Measurements from ENCODE around the gene ITGB1.
"Not testable (repeated sequence)": the region's sequence is repeated elsewhere in the genome, so short reads cannot be mapped to it uniquely, and the experiment has no call there.

ITGB1 gene

DNA sequence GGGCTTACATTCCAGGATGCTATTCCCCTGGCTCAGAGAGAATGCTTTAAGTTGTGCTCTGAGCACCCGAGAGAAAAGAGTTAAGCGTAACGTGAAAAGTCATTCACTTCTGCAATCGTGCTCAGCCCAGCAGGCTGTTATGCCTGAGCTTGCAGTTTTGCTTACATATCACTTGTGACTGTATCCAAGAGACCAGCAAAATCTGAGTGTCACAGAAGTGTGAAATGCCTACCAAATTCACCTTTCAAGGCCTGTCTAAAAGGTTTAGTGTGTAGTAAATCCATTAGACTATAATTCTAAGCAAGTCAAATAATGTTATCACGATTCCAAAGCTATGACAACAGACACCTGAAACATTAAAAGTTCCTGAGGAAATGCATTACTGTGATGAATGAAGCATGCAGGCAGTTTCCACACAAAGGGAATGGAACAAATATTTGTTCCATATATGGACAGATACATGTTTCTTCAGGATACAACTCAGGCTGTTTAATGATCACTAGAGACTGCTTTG is 20.1 kb downstream of the ITGB1 start:
- no peak for DNase-seq (ENCODE audit: low read depth)

DNA sequence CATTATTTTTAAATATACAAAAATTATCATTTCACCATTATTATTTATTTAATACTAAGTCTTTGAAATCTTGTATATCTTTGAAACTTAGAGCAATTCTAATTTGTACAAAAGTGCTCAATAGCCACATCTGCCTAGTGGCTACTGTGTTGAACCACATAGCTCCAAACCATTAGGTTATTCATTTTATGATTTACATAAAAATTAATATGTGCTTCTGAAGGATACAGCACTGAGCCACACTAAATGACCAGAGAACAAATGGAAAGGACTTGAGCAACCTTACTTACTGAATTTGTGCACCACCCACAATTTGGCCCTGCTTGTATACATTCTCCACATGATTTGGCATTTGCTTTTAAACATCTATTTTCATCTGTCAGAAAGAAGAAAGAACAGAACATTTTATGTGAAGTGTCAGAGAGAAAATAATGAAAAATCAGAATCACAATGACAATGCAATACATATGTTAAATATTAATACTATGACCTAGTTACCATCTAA is 25.8 kb downstream of the ITGB1 start:
- no peak for DNase-seq (ENCODE audit: low read depth)

DNA sequence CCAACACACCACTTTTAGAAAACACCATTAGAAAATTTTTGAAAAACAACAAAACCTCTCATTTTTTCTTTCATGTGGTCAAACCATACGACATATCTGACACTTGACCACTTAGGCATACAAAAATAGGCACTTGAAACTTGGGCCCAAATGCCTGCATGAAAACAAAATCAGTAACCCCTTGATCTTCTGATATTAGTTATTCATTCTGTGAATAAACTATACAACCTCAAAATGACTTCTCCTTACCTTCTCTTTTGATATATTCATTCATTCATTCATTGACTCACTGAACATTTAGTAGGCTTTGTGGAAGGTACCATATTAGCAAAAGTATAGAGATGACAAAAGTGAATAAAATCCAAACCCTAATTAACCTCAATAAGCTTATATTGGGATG is 26.4 kb downstream of the ITGB1 start:
- DNase-seq (ENCODE audit: low read depth): no peak

DNA sequence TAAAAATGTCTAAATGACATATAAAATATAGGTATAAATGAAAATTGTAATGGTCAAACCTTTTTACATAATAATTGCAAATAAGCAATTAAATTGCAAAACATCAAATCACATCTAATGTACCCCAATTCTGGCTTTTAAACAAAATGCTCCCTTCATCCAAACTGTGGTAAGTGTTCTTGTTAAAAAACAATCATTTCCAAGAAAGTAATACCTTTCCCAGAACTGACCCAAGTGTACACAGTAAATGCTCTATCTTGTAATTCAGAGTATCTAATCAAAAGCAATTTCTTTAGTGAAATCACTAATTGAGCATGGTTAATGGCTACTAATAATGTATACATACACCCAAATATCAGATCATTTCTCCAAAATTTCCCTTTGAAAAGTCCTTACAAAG is 28.0 kb downstream of the ITGB1 start:
- DNase-seq (ENCODE audit: low read depth): no peak

DNA sequence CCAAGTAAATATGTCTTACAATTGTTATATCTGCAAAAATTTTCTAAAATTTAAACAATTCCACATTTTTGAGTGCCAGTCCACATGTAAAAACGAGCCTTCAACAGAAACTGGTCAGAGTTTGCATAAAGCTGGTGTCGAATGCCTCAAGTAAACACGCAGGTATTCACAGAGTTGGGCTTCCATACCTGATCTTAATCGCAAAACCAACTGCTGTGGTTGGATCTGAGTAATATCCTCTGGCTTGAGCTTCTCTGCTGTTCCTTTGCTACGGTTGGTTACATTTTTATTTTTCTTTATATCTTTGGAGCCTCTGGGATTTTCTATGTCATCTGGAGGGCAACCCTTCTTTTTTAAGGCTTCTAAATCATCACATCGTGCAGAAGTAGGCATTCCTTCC is 28.4 kb downstream of the ITGB1 start:
- DNase-seq (ENCODE audit: low read depth): no peak

DNA sequence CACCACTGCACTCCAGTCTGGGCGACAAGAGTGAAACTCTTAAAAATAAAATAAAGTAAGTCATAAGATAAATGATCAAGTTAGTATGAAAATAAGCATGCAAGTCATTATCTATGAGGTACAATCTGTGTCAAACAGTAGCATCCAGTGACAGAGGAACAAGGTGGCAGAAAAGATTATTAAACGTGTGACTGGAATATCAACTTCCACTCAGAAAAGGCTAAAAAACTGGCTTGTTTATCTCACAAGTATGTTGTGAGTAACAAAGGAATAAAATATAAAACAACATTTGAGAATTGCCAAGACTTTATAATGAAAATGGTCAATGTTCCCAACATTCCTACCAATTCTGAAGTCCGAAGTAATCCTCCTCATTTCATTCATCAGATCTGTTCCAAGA is 30.3 kb downstream of the ITGB1 start:
- DNase-seq (ENCODE audit: low read depth): no peak

DNA sequence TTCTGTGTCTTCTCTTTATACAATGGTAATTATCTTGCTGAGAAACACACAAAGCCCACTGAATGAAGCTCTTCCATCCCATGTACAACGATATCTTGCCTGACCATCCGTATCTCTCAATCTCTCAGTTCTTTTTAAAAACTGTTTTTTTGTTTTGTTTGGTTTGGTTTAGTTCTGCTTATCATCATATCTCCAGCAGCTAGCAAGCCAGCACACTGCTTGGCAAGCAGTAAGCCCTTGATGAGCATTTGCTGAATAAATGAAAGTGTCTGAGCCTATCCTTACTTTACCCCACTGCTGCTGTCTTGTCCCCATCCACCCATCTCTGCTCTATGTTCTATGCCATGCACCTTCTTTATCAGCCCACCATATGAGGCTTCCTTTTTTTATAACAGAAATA is 34.2 kb downstream of the ITGB1 start:
- DNase-seq (ENCODE audit: low read depth): no peak

DNA sequence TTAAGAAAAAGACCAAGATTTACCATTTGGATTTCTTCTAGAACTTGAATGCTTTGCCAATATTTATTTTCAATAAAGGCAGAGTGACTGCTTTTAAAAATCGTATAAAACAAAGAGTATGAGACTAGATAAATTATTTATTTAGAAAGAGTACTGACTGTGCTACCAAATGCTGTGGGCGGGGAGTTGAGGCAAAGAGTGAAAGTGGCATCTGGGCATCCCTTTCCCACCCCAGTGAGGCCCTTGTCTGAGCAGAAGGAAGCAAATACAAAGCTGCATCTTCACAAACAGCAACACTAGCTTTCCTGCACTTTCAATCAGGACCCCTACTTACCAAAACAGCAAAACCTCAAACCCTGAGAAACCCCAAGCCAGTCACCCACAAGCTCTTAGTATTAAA is 34.9 kb downstream of the ITGB1 start:
- no peak for DNase-seq (ENCODE audit: low read depth)

DNA sequence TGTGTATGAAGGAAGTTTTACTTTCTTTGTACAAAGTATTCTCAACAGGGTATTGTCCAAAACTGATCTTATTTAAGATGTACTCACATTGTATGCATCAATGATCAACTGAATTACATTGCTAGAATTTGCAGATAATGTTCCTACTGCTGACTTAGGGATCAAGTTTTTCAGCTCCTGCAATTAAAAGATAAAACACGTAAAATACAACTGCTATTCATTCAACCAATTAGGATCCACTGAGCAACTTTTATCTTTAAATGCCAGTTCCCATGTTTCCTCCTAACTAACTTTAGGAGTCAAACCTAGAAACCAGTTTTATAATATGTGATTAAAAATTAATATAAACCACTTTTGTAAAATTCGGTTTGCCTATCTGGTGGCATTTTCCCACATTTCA is 35.9 kb downstream of the ITGB1 start:
- no peak for DNase-seq (ENCODE audit: low read depth)

DNA sequence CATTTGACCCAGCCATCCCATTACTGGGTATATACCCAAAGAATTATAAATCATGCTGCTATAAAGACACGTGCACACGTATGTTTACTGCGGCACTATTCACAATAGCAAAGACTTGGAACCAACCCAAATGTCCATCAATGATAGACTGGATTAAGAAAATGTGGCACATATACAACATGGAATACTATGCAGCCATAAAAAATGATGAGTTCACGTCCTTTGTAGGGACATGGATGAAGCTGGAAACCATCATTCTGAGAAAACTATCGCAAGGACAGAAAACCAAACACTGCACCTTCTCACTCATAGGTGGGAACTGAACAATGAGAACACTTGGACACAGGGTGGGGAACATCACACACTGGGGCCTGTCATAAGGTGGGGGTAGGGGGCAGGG is 40.2 kb downstream of the ITGB1 start:
- DNase-seq (ENCODE audit: low read depth): not testable (repeated sequence)

DNA sequence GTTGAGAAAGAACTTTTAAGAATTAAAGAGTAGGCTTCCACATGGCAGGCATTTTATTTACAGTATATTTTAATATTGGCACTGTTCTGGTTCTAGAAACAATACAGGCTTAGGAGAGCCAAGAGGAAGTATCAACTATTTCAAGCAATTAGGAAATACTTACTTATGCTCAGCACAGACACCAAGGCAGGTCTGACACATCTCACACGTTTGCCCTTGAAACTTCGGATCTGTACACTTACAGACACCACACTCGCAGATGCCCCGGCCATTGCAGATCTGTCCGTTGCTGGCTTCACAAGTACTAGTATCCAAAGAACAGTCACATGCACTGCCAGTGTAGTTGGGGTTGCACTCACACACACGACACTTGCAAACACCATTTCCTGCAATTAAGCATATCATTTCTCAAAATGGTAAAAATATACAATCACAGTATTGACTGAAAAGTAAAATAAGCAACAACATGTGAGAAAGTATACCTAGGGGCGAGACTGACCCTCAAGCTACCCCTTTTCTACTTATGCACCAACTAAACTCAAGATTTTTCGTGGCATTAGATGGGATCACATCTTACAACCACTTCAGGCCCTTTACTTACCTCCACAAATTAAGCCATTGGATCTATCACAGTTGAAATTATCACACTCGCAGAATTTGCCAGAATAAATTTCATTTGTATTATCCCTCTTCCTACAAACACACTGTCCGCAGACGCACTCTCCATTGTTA is 46.6 kb downstream of the ITGB1 start:
- DNase-seq (ENCODE audit: low read depth): no peak

DNA sequence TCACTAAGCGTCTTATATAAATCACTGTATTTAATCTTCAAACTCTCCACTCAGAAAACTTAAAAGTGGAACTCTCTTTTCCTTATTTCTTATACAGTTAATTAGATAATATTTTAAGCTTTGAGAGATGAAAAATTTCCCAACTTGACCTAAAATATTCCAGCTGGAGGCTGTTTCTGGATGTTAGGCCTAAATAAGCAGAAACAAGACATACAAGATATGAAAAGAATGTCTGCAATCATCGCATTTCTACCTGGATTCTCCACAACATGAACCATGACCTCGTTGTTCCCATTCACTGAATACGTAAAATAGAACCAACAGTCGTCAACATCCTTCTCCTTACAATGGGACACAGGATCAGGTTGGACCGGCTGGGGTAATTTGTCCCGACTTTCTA is 48.1 kb downstream of the ITGB1 start:
- not testable (repeated sequence) for DNase-seq (ENCODE audit: low read depth)

DNA sequence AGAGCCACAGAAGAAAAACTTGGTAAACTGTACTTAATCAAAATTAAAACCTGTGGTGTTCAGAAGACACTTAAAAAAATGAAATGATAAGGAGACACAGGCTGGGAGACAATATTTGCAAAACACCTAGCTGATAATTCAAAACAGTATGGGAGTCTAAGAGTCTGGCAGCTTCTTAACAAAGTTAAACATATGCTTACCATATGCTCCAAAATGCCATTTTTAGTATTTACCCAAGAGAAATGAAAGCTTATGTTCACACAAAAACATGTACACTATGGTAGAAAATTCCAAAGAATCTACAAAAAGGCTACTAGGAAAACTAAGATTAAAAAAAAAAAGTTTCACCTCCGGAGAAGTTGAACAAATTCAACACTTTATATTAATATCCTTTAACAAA is 48.6 kb downstream of the ITGB1 start:
- no peak for DNase-seq (ENCODE audit: low read depth)

DNA sequence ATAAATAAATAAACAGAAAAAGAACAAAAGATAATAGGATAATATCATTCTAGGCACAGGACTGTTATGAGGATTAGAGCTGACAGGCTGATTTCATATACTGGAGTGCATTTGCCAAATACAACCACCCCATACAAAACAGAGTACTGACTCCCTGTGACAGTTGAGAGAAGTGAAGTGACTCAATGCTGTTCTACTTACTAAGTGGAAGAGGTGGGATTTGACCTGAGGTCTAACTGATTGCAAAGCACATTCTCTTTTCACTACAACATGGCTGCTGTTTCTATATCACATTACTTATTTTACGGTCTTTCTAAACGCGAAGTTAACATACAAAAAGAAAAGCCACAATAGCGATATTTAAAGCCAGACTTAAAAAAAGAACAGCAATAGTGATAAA is 51.4 kb downstream of the ITGB1 start:
- DNase-seq (ENCODE audit: low read depth): no peak

DNA sequence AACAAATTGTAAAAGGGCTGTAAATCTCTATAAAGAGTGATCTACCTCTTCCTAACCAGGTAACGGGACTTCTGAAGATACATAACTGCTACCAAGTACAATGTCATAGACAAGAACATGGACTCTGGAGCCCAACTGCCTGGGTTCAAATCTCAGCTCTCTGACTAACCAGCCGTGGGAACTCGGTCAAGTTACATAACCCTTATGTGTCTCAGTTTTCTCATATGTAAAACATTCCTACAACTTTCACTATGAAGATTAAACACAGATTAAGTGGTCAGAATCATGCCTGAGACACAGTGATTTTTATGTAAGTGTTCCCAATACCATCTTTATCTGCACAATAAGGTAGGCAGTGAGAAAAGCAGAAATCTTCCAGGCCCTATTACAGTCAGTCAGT is 52.6 kb downstream of the ITGB1 start:
- DNase-seq (ENCODE audit: low read depth): no peak

DNA sequence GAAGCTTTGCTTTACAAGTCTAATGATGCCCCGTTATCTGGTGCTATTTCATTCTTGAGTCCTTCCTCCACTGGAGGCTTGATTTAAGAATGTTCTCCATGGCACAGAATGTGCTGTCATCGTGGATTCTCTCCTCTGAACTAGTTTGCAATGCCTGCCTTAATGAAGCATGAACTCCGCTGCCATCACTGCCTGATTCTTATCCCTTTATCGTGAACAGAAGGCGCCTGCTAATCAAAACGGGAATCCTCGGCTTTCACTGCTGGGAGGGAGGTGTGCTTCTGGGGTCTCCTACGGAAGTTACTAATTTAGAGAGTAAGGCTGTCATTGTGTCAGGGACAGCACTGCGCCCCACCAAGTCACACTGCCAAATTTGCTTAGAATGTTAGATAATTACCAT is 56.2 kb downstream of the ITGB1 start:
- no peak for DNase-seq (ENCODE audit: low read depth)

DNA sequence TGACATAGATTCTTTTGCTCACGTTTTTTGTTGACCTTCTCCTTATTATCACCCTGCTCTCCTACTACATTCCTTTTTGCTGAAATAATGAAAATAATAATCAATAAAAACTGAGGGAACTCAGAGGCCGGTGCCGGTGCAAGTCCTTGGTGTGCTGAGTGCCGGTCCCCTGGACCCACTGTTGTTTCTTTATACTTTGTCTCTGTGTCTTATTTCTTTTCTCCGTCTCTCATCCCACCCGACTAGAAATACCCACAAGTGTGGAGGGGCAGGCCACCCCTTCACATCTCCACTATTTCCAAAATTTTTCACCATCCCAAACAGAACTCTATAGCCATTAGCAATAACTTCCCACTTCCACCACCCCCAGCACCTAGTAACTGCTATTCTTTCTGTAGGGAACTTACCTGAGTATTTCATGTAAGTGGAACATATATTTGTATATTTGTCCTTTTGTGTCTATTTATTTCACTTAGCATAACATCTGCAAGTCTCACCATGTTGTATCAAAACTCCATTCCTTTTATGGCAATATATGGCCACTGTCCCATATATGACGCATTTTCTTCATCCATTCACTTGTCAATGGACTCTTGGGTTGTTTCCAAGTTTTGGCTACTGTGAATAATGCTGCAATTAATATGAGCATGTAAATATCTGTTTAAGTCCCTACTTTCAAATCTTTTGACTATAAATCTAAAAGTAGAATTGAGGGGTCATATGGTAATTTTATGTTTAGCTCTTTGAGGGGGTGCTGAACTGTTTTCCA is 62.6 kb downstream of the ITGB1 start:
- not testable (repeated sequence) for DNase-seq (ENCODE audit: low read depth)

DNA sequence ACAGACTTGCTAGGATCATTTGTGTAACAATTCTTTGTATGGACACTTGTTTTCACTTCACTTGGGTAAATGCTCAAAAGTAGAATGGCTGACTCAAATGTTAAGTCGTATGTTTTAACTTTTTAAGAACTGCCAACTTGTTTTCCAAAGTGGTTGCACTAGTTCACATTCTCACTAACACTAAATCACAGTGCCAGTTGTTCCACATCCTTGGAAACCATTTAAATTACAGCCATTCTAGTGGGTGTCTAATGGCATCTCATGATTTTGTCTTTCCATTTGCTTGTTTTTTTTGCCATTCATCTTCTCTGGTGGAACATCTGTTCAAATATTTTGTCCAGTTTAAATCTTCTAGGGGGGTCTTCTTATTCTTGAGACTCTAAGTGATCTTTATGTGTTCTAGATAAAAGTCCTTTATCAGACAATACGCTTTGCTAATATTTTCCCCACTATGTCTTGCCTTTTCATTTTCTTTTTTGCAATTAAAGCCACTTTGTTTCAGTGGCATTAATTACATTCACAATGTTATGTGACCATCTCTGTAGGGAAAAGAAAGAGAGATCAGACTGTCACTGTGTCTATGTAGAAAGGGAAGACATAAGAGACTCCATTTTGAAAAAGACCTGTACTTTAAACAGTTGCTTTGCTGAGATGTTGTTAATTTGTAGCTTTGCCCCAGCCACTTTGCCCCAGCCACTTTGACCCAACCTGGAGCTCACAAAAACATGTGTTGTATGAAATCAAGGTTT is 63.9 kb downstream of the ITGB1 start:
- no peak for DNase-seq (ENCODE audit: low read depth)

DNA sequence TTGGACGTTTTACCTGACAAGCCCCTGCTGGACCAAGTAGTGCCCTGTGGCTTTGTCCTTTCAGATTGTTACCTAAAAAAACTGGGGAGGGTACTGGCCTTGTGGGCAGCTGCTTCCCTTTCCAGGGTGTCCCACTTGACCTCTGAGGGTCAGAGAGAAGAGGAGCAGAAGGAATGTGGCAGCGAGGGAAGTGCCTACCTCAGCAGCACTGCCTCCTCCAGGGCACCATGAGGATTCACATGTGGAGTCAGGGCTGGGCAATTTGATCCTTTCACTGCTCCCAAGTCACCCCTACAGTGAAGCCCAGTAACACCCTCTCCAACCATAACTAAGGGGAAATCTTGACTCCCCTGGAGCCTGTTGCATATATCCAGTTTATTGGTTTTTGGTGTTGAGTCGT is 64.6 kb downstream of the ITGB1 start:
- no peak for DNase-seq (ENCODE audit: low read depth)

DNA sequence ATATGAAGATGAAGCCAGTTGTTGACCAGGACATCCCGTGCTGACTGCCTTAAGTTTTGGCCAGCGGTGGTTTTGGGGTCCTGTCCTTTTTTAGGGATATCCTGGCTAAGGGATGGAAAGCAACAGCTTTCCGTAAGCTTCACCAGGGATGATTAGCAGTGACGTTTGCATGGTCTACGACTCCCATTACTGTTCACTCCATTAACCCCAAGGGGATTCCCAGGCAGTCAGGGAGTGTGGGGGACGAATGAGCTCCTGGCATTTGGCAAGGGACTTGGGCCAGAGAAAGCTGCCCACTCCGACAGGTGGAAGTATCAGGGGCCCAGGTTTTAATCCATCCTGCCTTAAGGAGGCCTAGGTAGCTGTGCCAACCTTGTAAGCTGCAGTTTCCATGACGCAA is 66.8 kb downstream of the ITGB1 start:
- no peak for DNase-seq (ENCODE audit: low read depth)

DNA sequence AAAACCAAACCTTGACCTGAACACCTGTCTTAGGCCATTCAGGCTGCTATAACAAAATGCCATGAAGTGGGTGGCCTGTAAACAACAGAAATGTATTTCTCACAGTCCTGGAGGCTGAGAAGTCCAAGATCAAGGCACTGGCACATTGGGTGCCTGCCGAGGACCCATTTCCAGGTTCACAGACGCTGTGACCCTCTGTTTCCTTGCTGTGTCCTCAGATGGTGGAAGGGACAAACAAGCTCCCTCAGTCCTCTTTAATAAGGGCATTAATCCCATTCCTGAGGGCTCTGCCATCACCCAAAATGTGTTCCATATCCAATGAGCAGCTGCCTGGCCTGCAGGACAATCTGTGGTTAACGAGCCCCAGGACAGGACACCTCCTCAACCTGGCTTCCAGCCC is 67.6 kb downstream of the ITGB1 start:
- no peak for DNase-seq (ENCODE audit: low read depth)

DNA sequence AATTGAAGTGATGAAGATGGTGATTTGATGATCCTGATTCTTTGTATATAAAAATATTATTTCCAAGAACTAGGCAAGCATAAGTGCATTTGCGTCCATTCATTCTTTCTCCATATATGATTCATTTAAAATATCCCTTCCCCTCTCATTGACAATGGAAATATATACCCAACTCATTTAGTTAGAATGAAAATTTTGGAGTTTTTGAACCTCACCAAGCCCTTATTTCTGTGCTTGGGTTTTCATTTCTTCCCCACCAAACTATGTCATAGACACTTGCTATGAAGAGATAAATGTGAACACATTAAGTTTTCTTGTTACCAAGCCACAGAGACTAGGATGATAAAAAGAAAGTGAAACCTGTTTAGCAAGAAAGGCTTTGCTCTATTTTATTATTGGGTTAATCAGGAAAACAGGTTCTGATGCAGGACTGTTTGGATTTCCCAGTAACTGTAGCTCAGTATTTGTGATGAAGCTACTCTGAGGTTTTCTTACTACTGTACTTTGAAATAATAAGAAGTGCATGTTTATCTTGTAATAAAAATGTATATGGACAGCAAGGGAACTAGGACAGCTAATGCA is 68.3 kb downstream of the ITGB1 start:
- DNase-seq (ENCODE audit: low read depth): no peak
